ENCODE data around the gene RAVER2.
"Not testable (repeated sequence)": the region's sequence is repeated elsewhere in the genome, so short reads cannot be mapped to it uniquely, and the experiment has no call there.

Gene RAVER2

GRCh38 chr1:64811131-64811530 lies 66.3 kb downstream of the RAVER2 start:
- DNase-seq (ENCODE audit: low spot score): no peak

GRCh38 chr1:64814427-64814826 lies 69.6 kb downstream of the RAVER2 start:
- no peak for DNase-seq (ENCODE audit: low spot score)

- not testable (repeated sequence) for DNase-seq (ENCODE audit: low spot score)
These were observed 72.5 kb downstream of the RAVER2 start for GRCh38 chr1:64817364-64817763.

- DNase-seq (ENCODE audit: low spot score): not testable (repeated sequence)
These were observed 75.7 kb downstream of the RAVER2 start for GRCh38 chr1:64820572-64820971.

- DNase-seq (ENCODE audit: low spot score): no peak
These were observed 77.7 kb downstream of the RAVER2 start for GRCh38 chr1:64822621-64823020.

- peak; percentile 29 for DNase-seq (ENCODE audit: low spot score)
These were observed 79.0 kb downstream of the RAVER2 start for GRCh38 chr1:64823691-64824476.

- no peak for DNase-seq (ENCODE audit: low spot score)
These were observed 82.1 kb downstream of the RAVER2 start for GRCh38 chr1:64826991-64827390.

GRCh38 chr1:64828829-64829228 lies 84.0 kb downstream of the RAVER2 start:
- DNase-seq (ENCODE audit: low spot score): no peak

- DNase-seq (ENCODE audit: low spot score): no peak
These were observed 84.6 kb downstream of the RAVER2 start for GRCh38 chr1:64829411-64830029.

GRCh38 chr1:64830030-64830651 lies 85.3 kb downstream of the RAVER2 start:
- no peak for DNase-seq (ENCODE audit: low spot score)

GRCh38 chr1:64834734-64835133 lies 89.9 kb downstream of the RAVER2 start:
- no peak for DNase-seq (ENCODE audit: low spot score)

- no peak for DNase-seq (ENCODE audit: low spot score)
These were observed 91.9 kb downstream of the RAVER2 start for GRCh38 chr1:64836802-64837201.

- DNase-seq (ENCODE audit: low spot score): no peak
These were observed 93.6 kb downstream of the RAVER2 start for GRCh38 chr1:64838486-64838885.

- no peak for DNase-seq (ENCODE audit: low spot score)
These were observed 94.4 kb downstream of the RAVER2 start for GRCh38 chr1:64839261-64839660.

- DNase-seq (ENCODE audit: low spot score): no peak
These were observed 95.0 kb downstream of the RAVER2 start for GRCh38 chr1:64839732-64840405.

GRCh38 chr1:64841330-64842065 lies 96.6 kb downstream of the RAVER2 start:
- DNase-seq (ENCODE audit: low spot score): no peak

- no peak for DNase-seq (ENCODE audit: low spot score)
These were observed 97.3 kb downstream of the RAVER2 start for GRCh38 chr1:64842224-64842623.

GRCh38 chr1:64843675-64844074 lies 98.8 kb downstream of the RAVER2 start:
- DNase-seq (ENCODE audit: low spot score): no peak

GRCh38 chr1:64844175-64844574 lies 99.3 kb downstream of the RAVER2 start:
- no peak for DNase-seq (ENCODE audit: low spot score)

- DNase-seq (ENCODE audit: low spot score): no peak
These were observed 99.7 kb downstream of the RAVER2 start for GRCh38 chr1:64844609-64845008.

- DNase-seq (ENCODE audit: low spot score): no peak
These were observed 101.1 kb downstream of the RAVER2 start for GRCh38 chr1:64845831-64846425.

Measured in HuH-7 (cell line).